ENCODE measurements around the gene ABI1. TPM values are rescaled to one million over a fixed set of nuclear protein-coding genes. Genes with fewer than 3 reads are reported as not detected.
A peak's percentile ranks its signal among the peaks of the same experiment; 100 is the strongest.

ABI1 gene
- total RNA-seq, 1 donor from 2014 or later, result 29.2 TPM

GRCh38 chr10:26805567-26806245 lies 55.1 kb downstream of the ABI1 start:
- Histone ChIP-seq H3K4me1 (peaks cover 53% of the 10 kb centered on the region), H3K27ac (replicated peaks) (no peak overlapping the region), H3K4me3 (no peak overlapping the region), H3K36me3 (peaks cover 4% of the 10 kb centered on the region), H3K27me3 (ENCODE audit: low read depth) (no peaks in the 10 kb centered on the region), H3K9me3 (replicated peaks) (no peaks in the 10 kb centered on the region)
- intact Hi-C loops (cut with micrococcal nuclease), result no loop called here
- DNase-seq, result no peak
- TF ChIP-seq, protein P1, sequence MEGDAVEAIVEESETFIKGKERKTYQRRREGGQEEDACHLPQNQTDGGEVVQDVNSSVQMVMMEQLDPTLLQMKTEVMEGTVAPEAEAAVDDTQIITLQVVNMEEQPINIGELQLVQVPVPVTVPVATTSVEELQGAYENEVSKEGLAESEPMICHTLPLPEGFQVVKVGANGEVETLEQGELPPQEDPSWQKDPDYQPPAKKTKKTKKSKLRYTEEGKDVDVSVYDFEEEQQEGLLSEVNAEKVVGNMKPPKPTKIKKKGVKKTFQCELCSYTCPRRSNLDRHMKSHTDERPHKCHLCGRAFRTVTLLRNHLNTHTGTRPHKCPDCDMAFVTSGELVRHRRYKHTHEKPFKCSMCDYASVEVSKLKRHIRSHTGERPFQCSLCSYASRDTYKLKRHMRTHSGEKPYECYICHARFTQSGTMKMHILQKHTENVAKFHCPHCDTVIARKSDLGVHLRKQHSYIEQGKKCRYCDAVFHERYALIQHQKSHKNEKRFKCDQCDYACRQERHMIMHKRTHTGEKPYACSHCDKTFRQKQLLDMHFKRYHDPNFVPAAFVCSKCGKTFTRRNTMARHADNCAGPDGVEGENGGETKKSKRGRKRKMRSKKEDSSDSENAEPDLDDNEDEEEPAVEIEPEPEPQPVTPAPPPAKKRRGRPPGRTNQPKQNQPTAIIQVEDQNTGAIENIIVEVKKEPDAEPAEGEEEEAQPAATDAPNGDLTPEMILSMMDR (IDR thresholded peaks at IDR 0.05; ENCODE audit: borderline replicate concordance), result no peak

GRCh38 chr10:26804418-26805393 lies 56.1 kb downstream of the ABI1 start:
- Histone ChIP-seq H3K27ac (replicated peaks) (peak overlapping the region; percentile 25), H3K27me3 (ENCODE audit: low read depth) (no peaks in the 10 kb centered on the region), H3K9me3 (replicated peaks) (no peaks in the 10 kb centered on the region), H3K4me3 (no peak overlapping the region), H3K4me1 (peaks cover 61% of the 10 kb centered on the region), H3K36me3 (peaks cover 4% of the 10 kb centered on the region)
- TF ChIP-seq, protein P1 (IDR thresholded peaks at IDR 0.05; ENCODE audit: borderline replicate concordance), result no peak
- intact Hi-C loops (cut with micrococcal nuclease), result no loop called here
- no peak for DNase-seq

- peak overlapping the region; percentile 25 for H3K27ac ChIP-seq (replicated peaks)
- no peak overlapping the region for H3K4me3 ChIP-seq
- TF ChIP-seq, protein P1 (IDR thresholded peaks at IDR 0.05; ENCODE audit: borderline replicate concordance), result no peak
- intact Hi-C loops (cut with micrococcal nuclease), result no loop called here
- DNase-seq, result no peak
- no peaks in the 10 kb centered on the region for H3K27me3 ChIP-seq (ENCODE audit: low read depth)
- H3K9me3 ChIP-seq (replicated peaks), result no peaks in the 10 kb centered on the region
- peaks cover 69% of the 10 kb centered on the region for H3K4me1 ChIP-seq
- H3K36me3 ChIP-seq, result peaks cover 4% of the 10 kb centered on the region
These were observed 56.9 kb downstream of the ABI1 start for GRCh38 chr10:26803849-26804248.

DNA sequence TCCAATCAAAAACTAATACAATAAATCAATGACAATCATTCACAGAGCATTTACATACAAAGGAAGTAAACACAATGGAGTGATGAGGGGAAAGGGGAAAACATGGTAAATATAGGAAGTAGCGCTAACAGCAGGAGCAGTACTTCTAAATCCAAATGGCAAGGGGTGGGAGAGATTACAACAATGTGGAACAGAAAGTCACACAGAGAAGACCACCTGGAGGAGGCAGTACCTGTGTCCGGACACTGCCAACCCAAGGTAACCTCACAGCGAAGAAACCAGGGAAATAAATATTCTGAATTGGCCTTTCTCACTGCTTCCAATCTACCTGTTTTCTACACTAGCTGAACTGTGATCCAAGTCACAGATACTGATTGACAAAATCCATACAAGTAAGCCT lies 58.2 kb downstream of the ABI1 start:
- H3K9me3 ChIP-seq (replicated peaks), result no peaks in the 10 kb centered on the region
- peaks cover 80% of the 10 kb centered on the region for H3K4me1 ChIP-seq
- H3K4me3 ChIP-seq, result no peak overlapping the region
- TF ChIP-seq, protein P1 (IDR thresholded peaks at IDR 0.05; ENCODE audit: borderline replicate concordance), result no peak
- DNase-seq, result no peak
- no peaks in the 10 kb centered on the region for H3K27me3 ChIP-seq (ENCODE audit: low read depth)
- H3K36me3 ChIP-seq, result peaks cover 4% of the 10 kb centered on the region
- H3K27ac ChIP-seq (replicated peaks), result no peak overlapping the region
- intact Hi-C loops (cut with micrococcal nuclease), result no loop called here

- H3K27me3 ChIP-seq (ENCODE audit: low read depth), result no peaks in the 10 kb centered on the region
- no peaks in the 10 kb centered on the region for H3K36me3 ChIP-seq
- no peak overlapping the region for H3K4me3 ChIP-seq
- H3K4me1 ChIP-seq, result peaks cover 82% of the 10 kb centered on the region
- TF ChIP-seq, protein P1 (IDR thresholded peaks at IDR 0.05; ENCODE audit: borderline replicate concordance), result no peak
- H3K27ac ChIP-seq (replicated peaks), result no peak overlapping the region
- H3K9me3 ChIP-seq (replicated peaks), result no peaks in the 10 kb centered on the region
- no peak for DNase-seq
- intact Hi-C loops (cut with micrococcal nuclease), result no loop called here
These were observed 58.9 kb downstream of the ABI1 start for GRCh38 chr10:26801831-26802230.

All from left ventricle myocardium inferior (tissue), 1 donor.